Measurements from ENCODE around the gene RAPGEF1.

Gene RAPGEF1

DNA sequence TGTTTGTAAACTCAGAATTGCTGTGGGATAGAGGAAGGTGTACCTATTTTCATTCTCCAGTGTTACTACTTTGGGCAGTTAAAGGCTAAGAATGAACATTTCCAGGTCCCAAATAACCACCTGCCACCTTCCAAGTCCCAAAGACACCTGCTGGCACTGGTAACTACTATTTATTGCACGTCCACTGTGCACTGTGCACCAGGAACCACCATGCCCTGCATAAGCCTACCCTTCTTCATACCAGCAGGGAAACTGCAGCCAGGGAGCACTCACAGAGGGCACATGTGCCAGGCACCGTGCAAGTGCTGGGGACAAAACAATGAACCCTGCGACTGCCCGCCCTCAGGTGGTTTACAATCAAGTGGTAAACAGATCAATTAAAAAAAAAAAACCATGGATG is 34.9 kb downstream of the RAPGEF1 start:
- DNase-seq, result no peak

DNA sequence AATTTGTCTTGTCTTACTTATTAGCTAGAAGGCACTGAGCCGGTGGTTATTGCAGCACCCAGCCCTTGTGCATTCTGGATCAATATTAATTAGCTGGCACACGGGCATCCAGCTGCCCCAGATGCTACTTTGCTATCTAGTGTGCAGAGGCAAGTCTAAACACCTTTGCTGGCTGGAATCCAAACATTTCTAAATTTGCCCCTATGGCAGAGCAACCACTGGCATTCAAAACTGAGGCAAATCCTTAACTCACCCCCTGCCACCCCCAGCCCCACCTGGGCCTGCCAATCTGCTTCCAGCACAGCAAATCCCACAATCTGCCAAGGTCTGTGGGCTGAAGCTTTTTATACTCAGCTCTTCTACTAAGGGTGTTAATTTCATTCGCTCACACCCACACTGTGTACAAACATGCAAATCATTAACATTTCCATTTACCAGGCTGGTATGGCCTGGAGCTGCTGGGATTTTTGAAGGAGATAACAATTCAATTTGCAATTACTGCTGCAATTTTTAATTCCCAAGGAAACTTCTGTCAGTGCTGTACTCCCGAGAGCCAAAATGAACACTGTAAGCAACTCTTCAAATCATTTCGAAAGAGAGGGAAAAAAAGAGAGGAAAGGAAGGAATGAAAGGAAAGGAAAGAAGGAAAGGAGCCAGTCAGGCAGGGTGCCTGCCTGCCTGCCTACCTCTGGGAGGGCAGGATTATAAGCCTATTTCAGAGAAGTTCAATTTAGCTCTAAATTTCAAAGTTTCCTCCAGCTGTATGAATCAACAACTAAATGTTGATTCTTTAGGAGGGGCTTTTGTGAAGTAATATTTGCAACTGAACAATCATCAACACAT is 35.5 kb downstream of the RAPGEF1 start:
- DNase-seq, result peak; percentile 21

DNA sequence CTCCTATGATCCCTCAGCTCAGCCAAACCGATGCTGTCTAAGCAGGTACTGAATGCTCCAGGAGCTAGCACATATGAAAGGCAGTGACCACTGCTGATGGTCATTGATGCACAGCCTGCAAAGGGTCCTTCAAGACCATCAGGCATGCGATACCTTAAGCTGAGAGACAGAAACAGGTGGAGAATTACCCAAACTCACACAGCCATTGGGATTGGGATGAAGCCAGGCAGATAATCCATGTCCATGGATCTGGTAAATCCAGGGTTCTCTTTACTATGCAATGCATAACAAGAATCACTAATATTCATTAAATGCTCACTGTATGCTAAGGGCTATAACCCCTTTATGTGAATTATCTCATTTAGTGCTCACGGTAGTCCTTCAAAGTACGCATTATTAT is 36.2 kb downstream of the RAPGEF1 start:
- no peak for DNase-seq

DNA sequence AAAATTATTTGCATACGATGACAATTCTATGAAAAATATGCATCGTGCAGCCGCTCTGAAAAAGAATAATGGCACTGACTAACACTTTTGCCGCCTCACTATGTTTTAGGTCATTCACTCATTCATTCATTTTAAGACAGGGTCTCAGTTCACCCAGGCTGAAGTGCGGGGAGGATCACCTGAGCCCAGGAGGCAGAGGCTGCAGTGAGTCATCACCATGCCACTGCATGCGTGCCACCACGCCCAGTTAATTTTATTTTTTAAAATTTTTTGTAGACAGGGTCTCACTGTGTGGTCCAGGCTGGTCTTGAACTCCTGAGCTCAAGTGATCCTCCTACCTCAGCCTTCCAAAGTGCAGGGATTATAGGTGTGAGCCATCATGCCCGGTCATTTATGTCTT is 37.0 kb downstream of the RAPGEF1 start:
- no peak for DNase-seq

DNA sequence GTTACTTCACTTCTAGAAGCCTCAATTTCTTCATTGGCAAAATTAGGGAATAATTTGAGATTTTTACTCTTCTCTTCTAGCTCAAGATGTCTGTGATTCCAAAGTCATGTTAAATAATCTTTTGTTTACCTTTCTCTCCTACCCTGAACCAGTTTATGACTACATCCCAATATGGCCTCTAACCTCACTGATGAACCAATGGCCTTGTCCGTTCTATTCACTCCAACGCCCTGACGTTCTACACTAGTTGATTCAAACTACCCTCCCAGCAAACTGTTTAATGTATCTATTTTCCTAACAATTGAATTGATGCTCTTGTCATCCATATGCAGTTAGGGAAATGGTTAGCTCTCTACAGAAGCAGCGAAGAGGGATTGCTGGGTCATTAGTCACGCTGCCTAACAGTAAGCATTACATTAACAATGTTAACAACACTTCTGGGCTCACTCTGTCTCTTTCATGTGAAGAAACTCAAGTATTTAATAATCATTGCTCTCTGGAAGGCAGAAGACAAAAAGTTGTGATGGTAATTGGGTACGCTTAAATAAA is 38.0 kb downstream of the RAPGEF1 start:
- DNase-seq, result no peak

DNA sequence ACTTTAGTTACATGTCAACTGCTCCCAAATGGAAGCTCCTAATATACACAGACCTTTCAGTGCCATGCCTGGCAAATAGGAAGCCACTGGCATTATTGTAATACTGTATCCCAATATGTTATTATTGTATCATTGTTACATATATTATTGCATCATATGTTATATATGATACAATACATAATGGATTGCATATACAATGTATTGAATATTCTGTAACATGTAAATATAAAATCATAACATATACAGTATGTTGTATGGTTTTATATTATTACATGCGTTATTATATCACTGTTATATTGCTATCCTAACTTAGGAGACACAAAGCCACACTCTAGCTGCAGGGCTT is 38.5 kb downstream of the RAPGEF1 start:
- DNase-seq, result no peak

DNA sequence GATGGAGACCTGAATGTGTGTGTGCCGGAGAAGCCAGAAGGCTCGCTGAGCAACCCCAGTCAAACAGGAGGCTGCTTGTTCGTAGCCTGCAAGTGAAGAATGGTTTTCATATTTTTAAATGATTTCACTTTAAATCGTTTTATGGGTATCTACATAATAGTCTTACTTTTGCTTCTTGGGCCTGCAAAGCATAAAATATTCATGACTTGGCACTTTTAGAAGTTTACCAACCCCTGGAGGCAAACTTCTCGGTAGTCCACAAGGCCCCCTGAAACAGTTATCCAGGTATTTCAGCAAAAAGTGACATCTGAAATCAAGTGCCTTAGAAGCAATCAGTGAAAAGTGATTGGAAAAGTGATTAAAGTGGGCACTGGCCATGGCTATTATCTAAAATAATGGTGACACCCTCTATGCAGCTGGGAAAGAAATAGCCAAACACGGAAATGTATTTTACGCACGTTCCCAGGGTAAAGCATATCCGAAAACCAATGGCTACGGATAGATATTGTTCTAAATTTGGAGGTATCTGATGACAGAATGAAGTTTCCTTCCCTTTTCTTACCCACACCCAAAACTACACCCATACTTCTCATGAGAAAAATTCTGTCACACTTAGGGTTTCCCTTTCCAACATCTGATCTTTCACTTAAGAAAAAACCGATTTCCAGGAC is 39.0 kb downstream of the RAPGEF1 start:
- DNase-seq, result no peak

DNA sequence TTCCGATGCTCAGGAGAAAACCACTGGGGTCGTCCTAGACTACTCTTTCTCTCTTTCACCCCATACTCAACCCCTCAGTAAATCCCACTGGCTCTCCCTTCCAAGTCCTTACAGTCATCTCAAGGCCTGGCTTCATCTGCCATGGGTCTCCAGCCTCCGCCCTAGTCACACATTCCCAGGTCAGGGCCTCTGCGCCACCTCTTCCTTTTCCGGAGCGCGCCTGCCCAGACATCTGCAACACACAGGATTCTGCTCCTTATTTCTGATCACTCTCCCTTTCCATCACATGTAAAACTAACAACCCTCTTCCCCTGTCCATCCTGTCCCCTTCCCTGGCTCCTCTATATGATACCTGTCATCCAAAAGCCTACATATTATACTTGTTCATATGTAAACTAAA is 39.8 kb downstream of the RAPGEF1 start:
- no peak for DNase-seq

DNA sequence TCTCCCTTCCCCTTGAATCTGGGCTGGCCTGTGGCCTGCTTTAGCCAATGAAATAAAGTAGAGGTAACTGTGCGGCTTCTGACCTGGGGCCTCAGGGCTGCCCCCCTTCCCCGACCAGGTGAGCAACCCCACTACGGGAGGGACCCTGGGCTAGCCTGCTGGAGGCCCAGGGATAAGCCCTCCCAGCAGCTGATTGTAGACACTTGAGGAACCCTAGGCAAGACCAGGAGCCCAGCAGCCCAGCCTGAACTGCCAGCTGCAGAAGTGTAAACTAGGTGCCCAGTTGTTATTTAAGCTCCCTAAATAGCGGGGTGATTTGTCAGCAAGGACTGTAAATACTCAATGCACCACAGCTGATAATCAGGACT is 41.3 kb downstream of the RAPGEF1 start:
- DNase-seq, result no peak

DNA sequence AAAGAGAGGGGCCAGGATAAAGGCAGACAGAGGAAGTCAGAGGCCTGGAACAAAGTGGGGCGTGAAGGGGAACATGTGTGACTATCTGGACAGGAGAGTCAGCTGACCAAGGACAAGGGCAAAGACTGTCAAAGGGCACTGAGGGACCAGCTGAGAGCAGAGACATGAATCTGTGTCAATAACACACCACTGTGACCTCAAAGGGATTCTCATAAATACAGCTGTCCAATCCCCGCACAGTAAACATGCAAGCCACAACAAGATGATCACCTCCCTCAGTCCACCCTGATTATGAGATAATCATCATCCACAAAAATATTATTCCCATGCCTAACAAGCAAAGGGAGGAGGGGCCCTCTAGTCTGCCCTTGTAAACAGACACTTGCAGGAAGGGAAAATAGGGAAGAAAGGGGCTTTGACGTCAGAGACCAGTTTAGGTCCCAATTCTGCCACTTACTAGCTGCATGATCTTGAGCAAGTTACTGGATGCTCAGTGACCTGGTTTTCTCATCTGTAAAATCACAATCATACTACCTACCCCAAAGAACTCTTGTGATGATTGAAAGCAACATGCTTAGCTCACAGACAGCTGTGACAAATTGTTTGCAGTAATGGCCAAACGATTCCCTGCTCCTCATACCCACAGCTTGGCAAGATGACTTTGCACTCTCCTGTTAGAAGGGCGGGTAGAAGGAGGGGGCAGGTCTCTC is 41.8 kb downstream of the RAPGEF1 start:
- no peak for DNase-seq

DNA sequence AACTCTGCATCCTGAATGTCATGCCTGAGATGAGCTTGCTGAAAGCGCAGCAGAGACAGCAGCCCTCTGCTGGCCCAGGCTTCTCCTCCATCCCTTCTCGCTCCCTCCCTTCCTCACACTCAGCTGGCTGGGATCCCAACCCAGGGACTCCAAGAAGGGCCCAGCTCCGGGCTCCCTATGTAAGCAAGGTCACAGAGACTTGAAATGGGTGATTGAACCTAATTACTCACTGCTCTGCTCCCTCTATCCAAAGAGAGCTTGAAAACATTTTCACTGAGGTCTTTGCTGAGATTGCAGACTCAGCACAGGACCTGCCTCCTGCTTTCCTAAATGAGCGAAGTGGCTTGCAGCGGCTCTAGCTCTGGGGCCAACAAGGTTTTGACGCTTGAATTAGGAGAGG is 42.8 kb downstream of the RAPGEF1 start:
- DNase-seq, result no peak

DNA sequence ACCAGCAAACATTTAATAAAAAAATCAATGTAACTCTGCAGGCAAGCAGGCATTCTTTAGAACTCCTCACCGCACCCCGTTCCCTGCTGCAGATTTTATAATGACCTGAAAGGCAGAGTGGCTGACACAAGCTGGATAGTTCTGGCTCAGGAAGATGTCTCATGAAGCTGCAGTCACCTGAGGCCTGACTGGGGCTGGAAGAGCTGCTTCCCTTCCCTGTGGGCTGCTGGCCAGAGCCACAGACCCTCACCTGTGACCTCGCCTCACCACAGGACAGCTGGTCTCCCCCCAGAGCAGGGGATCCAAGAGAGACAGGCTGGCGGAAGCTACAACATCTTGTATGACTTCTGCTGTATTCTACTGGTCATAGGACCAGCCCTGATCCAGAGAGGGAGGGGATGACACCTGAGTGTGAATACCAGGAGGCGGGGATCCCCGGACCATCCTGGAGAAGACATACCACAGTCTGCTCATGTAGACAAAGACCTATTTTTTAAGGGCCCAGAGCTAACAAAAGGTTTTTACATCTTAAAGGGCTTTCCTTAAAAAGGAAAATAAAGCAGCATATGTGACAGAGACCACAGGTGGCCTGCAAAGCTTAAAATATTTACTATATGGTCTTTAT is 43.9 kb downstream of the RAPGEF1 start:
- DNase-seq, result no peak

DNA sequence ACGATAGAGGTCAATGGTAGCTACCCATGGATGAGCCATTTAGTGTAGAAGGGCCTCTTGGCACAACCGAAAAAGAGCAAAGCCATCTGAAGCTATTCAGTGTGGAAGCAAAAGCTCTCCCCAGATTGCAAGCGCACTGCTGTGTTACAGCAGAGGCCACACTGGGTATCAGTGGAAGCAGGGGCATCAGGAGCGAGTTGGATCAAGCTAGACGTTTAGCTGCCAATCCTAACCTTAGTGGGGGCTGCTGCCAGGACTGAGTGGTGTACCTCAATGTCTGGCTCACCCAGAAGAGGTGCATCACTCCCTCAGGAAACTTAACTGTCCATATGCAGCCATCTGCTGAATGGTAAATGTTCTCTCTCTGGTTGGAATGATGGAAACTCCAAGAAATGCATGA is 44.5 kb downstream of the RAPGEF1 start:
- DNase-seq, result no peak

DNA sequence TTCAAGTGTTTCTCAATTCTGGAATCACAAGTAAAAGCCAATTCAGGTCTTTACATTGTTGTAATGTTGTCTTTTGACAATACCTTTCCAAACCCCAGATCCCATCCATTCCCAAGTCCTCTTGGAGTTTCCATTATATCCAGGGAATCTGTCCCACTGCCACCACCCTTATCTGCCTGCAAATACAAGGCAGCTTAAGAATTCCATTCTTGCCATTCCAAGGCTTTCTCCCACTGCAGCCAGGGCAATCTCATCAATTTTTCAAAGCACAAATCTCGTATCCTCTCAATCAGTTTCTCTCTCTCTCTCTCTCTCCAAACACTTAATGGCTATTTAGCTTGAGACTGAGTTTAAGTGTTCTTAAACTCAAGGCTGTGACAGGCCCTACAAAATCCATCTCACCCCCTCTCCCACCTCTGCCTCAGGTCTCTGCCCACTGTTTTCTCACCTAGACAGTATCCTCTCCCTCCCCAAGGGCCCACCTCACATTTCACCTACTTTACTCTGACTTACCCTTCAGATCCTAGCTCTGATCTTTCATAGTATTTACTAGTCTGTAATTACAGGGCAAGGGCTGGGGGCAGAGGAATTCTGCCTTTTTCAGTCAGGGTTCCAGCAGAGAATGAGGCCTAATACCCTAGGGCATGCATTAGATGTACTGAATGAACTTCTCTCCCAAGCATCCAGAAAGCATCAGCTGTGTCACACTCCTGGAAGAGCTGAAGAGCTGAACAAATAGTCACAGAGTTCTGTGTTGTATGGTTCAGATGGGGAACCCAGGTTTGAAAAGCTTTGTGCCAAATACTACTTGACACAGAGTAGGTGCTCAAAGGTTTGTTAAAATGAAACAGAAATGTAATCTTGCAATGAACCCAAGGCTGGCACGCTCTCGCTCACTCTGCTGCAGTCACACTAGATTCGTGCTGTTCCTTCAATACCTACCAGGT is 46.0 kb downstream of the RAPGEF1 start:
- no peak for DNase-seq

DNA sequence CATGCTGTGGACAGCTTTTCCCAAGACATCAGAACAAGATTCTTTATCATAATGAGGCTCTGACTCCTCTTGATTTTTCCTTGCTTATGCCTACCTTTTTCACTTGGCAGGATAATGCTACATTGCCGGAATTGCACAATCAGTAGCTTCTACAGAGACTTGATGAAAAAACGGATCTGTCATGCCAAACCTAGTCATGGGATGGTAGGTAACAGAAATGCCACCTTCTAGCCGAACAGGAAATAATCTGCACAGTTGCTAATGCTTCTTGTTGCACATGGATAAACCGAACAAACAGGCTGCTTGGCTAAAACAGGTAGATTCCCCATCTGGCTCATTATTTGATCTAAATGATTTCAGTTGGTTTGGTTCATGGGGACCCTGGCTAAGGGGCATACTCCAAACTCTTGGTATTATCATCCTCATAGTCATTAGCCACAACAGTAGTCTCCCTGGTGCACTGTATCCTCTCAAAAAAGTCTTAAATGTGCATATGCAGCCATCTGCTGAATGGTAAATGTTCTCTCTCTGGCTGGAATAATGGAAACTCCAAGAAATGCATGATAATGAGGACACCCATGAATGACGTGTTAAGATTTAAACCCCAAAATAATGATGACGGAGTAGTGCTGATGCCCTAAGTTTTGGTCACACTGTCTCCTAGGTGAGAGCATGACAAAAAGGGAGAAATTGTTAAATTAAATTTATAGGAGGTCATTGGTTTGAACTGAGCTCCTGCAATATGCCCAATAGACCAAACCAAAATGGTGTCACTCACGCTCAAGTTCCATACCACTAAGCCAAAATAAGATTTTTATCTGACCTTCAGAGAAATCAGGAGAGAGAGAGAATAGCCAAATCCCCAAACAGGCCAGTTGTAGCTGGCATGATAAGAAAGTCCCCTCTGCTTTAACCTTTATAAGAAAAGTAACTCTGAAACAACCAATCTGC is 47.0 kb downstream of the RAPGEF1 start:
- no peak for DNase-seq

DNA sequence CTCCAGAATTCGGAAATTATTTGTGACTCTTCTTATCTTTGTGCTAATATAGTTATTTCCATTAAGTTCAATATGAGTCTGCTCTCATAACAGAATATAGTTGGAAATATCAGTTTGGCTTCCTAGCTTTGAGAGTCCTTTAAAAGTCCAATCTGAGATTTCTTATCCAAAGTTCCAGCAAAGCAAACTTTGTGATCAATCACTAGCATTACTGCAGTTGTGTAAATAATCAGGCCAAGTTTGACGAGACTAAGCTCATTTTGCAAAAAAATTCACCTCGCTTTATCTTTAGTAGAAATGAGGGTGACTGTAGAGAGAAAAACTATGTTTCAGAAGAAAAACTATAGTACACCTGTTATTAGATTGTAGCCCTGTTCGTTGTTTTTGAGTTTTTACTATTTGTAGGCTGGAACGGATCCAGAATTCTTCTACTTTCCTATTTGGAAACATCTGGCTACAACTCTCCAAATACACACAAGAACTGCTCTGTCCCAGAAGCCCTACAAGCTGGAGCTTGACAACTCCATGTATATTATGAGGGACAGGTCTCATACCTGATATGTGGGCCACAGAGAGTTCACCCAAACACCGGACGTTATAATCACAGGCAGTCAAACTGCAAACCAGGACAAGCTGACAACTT is 47.8 kb downstream of the RAPGEF1 start:
- no peak for DNase-seq

DNA sequence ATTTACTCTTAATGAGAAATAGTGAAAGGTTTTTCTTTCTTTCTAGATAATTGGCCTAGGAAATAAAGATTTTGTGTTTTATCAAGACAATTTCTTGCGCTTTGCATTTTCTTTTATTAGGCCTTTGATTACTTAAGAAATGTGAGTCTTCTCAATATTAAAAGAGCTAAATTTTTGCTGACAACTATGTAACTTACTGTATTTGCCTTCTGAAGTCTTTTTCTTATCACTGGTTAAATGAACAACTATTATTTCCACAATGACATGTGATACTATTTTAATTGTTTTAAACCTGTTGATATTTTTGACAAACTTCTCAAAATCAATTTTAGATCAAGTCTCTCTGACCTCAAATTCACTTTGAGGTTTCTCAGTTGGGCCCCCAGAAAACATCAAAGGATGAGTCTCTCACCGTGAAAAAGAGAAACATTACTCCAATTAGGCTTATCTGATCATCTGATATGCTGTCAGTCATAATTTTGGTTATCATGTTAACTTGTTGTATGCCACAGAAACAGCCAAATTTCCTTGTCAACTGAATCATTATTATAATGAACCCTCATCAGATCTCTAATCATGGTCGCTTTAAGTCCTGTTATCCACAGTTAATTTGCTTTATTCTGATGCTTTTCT is 48.8 kb downstream of the RAPGEF1 start:
- DNase-seq, result no peak

DNA sequence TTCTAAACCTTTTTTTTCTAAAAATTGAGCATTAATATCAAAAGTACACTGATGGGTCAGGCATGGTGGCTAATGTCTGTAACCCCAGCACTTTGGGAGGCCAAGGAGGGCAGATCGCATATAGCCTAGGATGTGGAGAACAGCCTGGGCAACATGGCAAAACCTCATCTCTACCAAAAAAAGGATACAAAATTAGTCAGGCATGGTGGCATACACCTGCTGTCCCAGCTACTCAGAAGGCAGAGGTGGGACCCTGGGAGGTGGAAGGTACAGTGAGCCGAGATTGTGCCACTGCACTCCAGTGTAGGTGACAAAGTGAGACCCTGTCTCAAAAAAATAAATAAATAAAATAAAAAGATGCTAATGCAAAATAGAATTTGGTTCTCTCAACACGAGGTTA is 49.4 kb downstream of the RAPGEF1 start:
- DNase-seq, result no peak

DNA sequence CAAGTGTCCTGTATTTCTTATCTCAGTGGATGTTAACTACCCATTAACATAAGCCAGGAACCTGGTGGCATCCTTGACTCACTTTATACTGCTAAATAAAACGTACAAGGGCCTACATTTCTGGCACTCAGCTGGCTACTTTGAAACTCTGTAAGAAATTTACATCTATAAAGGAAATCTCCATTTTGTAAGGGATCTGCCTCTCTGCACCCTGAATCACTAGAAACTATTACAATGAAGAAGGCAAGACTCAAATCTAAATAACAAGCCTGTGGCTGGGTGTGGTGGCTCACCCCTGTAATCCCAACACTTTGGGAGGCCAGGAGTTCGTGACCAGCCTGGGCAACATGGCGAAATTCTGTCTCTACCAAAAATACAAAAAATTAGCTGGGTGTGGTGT is 51.5 kb downstream of the RAPGEF1 start:
- no peak for DNase-seq
